Activated T-cell treated with anti-CD3 and anti-CD28 coated beads for 1 hour (primary cell): ENCODE data around the gene PHKG2.
A peak's percentile ranks its signal among the peaks of the same experiment; 100 is the strongest.
"Not testable (repeated sequence)": the region's sequence is repeated elsewhere in the genome, so short reads cannot be mapped to it uniquely, and the experiment has no call there.

ENCODE experiments used
- DNase-seq: peaks from one replicate; pipeline ENCODE4 v3.0.0-alpha.2; 2020; ENCODE audit warnings: low read depth

The PHKG2 gene

GRCh38 chr16:30747799-30748633, at the start of gene PHKG2:
Gene PHKG2 (plus strand): TSS chr16:30748425. CDS start chr16:30748821, 396 bp downstream.
- peak; percentile 90 for DNase-seq

GRCh38 chr16:30698816-30699614, 49.2 kb upstream of the PHKG2 start, which contains the start of gene SRCAP:
Gene SRCAP (plus strand): TSS chr16:30699171. CDS start chr16:30700825, 1,654 bp downstream.
- DNase-seq = peak; percentile 72

GRCh38 chr16:30699615-30700099, 48.6 kb upstream of the PHKG2 start:
- no peak for DNase-seq

GRCh38 chr16:30700491-30700890, 47.7 kb upstream of the PHKG2 start:
- DNase-seq = no peak

GRCh38 chr16:30700971-30701370, 47.3 kb upstream of the PHKG2 start:
- DNase-seq = no peak

GRCh38 chr16:30703071-30703470, 45.2 kb upstream of the PHKG2 start:
- DNase-seq = not testable (repeated sequence)

GRCh38 chr16:30703971-30704370, 44.3 kb upstream of the PHKG2 start:
- no peak for DNase-seq

GRCh38 chr16:30706046-30706445, 42.2 kb upstream of the PHKG2 start:
- no peak for DNase-seq

- no peak for DNase-seq
Observed at GRCh38 chr16:30710971-30711370, 37.3 kb upstream of the PHKG2 start.

GRCh38 chr16:30711712-30712111, 36.5 kb upstream of the PHKG2 start:
- no peak for DNase-seq

GRCh38 chr16:30715750-30716445, 32.3 kb upstream of the PHKG2 start:
- no peak for DNase-seq

- DNase-seq = no peak
Observed at GRCh38 chr16:30720086-30720485, 28.1 kb upstream of the PHKG2 start.

- DNase-seq = no peak
Observed at GRCh38 chr16:30720694-30721093, 27.5 kb upstream of the PHKG2 start.

GRCh38 chr16:30721167-30721566, 27.1 kb upstream of the PHKG2 start:
- no peak for DNase-seq

GRCh38 chr16:30721606-30722005, 26.6 kb upstream of the PHKG2 start:
- DNase-seq = no peak

- DNase-seq = no peak
Observed at GRCh38 chr16:30722443-30722842, 25.8 kb upstream of the PHKG2 start.

- DNase-seq = no peak
Observed at GRCh38 chr16:30722916-30723315, 25.3 kb upstream of the PHKG2 start.

GRCh38 chr16:30723725-30724355, 24.4 kb upstream of the PHKG2 start:
- DNase-seq = no peak

GRCh38 chr16:30724641-30725417, 23.4 kb upstream of the PHKG2 start:
- no peak for DNase-seq

GRCh38 chr16:30725418-30725792, 22.8 kb upstream of the PHKG2 start:
- no peak for DNase-seq

- DNase-seq = no peak
Observed at GRCh38 chr16:30728321-30728720, 19.9 kb upstream of the PHKG2 start.
